ENCODE measurements around the gene BMAL1.

DNA sequence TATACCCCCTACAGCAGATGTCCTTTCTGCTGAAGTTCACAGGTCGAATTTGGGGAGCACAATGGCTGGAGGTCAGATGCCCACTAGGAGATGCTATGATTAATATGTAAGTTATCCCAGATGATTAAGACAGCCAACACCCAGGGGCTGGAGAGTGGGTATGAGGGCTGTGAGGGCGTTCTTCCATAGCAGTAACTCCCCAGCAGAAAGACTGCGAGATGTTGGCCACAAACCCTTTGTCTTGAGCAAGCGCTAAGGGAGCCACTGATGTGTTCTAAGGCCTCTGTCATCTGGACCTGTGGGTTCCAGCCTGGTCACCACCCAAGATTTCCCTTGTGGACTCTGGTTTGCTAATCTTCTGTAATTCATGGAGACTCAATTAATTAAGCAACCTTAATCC is 77.6 kb downstream of the BMAL1 start:
- TF ChIP-seq, protein P1, sequence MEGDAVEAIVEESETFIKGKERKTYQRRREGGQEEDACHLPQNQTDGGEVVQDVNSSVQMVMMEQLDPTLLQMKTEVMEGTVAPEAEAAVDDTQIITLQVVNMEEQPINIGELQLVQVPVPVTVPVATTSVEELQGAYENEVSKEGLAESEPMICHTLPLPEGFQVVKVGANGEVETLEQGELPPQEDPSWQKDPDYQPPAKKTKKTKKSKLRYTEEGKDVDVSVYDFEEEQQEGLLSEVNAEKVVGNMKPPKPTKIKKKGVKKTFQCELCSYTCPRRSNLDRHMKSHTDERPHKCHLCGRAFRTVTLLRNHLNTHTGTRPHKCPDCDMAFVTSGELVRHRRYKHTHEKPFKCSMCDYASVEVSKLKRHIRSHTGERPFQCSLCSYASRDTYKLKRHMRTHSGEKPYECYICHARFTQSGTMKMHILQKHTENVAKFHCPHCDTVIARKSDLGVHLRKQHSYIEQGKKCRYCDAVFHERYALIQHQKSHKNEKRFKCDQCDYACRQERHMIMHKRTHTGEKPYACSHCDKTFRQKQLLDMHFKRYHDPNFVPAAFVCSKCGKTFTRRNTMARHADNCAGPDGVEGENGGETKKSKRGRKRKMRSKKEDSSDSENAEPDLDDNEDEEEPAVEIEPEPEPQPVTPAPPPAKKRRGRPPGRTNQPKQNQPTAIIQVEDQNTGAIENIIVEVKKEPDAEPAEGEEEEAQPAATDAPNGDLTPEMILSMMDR (IDR thresholded peaks at IDR 0.05): no peak
- no peak for TF ChIP-seq POLR2A (IDR thresholded peaks at IDR 0.05)

All from thyroid gland (tissue), 4 donors.